K562 (cell line): Measurements from ENCODE around the gene CFAP53.

Experiments used
- BRCA1 ChIP-seq, 2 experiments: fragments of 450-650 bp in 1 of 2; sonication (generic) in 1 of 2; formaldehyde crosslinking in 1 of 2; IDR thresholded peaks; 2 replicates each; pipeline versions ENCODE4 v1.5.0 to v1.6.1; 2017 to 2020; ENCODE audit warnings: mild to moderate bottlenecking in 1 of 2, missing genetic modification reagents in 1 of 2
- FOXA3 ChIP-seq, 2 experiments: fragments of 450-650 bp in 1 of 2; sonication (generic) in 1 of 2; formaldehyde crosslinking; IDR thresholded peaks in 1 of 2; conservative IDR thresholded peaks in 1 of 2; 2 replicates each; pipeline versions ENCODE4 v1.4.0 to v1.8.0; 2020 to 2022; ENCODE audit warnings: mild to moderate bottlenecking in 2 of 2, missing genetic modification reagents in 1 of 2
- FOXM1 ChIP-seq, 2 experiments: fragments of 450-650 bp in 1 of 2; sonication (generic) in 1 of 2; formaldehyde crosslinking in 1 of 2; IDR thresholded peaks; 2 replicates each; pipeline versions ENCODE4 v1.6.1 to v1.9.0; 2017 to 2022; ENCODE audit warnings: low read depth in 2 of 2, mild to moderate bottlenecking in 2 of 2, missing genetic modification reagents in 1 of 2, moderate library complexity in 1 of 2
- JUNB ChIP-seq: fragments of 450-650 bp; formaldehyde crosslinking; conservative IDR thresholded peaks from 2 replicates; pipeline ENCODE4 v1.4.0; 2020; ENCODE audit warnings: mild to moderate bottlenecking
- NCOA2 ChIP-seq, 2 experiments: fragments of 450-650 bp; IDR thresholded peaks; 2 replicates each; pipeline ENCODE4 v1.6.1; 2018; ENCODE audit warnings: mild to moderate bottlenecking in 2 of 2, moderate library complexity in 1 of 2; ENCODE audit not compliant: partially characterized antibody in 2 of 2
- PHF8 ChIP-seq: fragments of 200-600 bp; sonication (generic); IDR thresholded peaks from 2 replicates; pipeline ENCODE4 v1.6.1; 2012; ENCODE audit warnings: mixed run types, mild to moderate bottlenecking, inconsistent platforms, low read length, moderate library complexity, borderline replicate concordance
- PTRF ChIP-seq: fragments of 450-650 bp; IDR thresholded peaks from 2 replicates; pipeline ENCODE4 v1.6.1; 2016; ENCODE audit warnings: mild to moderate bottlenecking, missing genetic modification characterization, missing compliant biosample characterization
- TEAD2 ChIP-seq: fragments of 450-650 bp; IDR thresholded peaks from 2 replicates; pipeline ENCODE4 v1.6.1; 2016; ENCODE audit warnings: missing genetic modification characterization, control low read depth, missing compliant biosample characterization
- ZEB2 ChIP-seq: fragments of 450-650 bp; IDR thresholded peaks from 2 replicates; pipeline ENCODE4 v1.6.1; 2016
- ZNF232 ChIP-seq: sonication (generic); formaldehyde crosslinking; IDR thresholded peaks from 2 replicates; pipeline ENCODE4 v1.8.0; 2022; ENCODE audit warnings: mild to moderate bottlenecking, missing genetic modification reagents
- TF ChIP-seq, protein P1 (sequence below), 2 experiments: IDR thresholded peaks in 1 of 2; conservative IDR thresholded peaks in 1 of 2; 2 replicates each; pipeline ENCODE4 v1.6.1; 2016; ENCODE audit warnings: low read depth in 2 of 2, mild to moderate bottlenecking in 1 of 2, missing compliant biosample characterization in 1 of 2, missing genetic modification characterization in 1 of 2, moderate library complexity in 1 of 2
- TF ChIP-seq, protein P2 (sequence below): fragments of 450-650 bp; formaldehyde crosslinking; IDR thresholded peaks from 2 replicates; pipeline ENCODE4 v1.4.0; 2020; ENCODE audit warnings: mild to moderate bottlenecking, moderate library complexity
- TF ChIP-seq, protein P3 (sequence below), 3 experiments: IDR thresholded peaks in 2 of 3; conservative IDR thresholded peaks in 1 of 3; 2 replicates each; pipeline ENCODE4 v1.5.1; 2011 to 2012; ENCODE audit warnings: low read length in 3 of 3, mild to moderate bottlenecking in 3 of 3, control low read depth in 2 of 3, improper control_type of control experiment in 1 of 3, inconsistent platforms in 1 of 3, low read depth in 1 of 3, mixed read lengths in 1 of 3, moderate library complexity in 1 of 3; ENCODE audit not compliant: insufficient read depth in 2 of 3
- TF ChIP-seq, protein P4 (sequence below): fragments of 250-450 bp; sonication (Bioruptor Pico); IDR thresholded peaks from 2 replicates; pipeline ENCODE4 v1.5.0; 2020; ENCODE audit warnings: mild to moderate bottlenecking

DNA sequence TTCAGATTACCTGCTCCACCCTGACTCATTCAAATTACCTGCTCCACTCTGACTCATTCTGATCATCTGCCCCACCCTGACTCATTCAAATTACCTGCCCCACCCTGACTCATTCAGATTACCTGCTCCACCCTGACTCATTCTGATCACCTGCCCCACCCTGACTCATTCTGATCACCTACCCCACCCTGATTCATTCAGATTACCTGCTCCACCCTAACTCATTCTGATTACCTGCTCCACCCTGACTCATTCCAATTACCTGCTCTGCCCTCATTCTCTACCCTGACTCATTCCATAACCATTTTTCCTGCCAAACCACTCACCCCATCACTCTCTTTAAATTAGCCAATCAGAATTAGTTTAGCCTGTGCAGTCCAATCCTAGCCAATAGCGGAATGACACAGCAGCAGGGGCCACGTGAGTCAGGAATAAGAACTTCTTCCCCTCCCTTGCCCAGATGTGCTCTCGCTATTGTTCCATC lies 26.2 kb downstream of the CFAP53 start:
- TF ChIP-seq TEAD2: no peak
- TF ChIP-seq, protein P1, sequence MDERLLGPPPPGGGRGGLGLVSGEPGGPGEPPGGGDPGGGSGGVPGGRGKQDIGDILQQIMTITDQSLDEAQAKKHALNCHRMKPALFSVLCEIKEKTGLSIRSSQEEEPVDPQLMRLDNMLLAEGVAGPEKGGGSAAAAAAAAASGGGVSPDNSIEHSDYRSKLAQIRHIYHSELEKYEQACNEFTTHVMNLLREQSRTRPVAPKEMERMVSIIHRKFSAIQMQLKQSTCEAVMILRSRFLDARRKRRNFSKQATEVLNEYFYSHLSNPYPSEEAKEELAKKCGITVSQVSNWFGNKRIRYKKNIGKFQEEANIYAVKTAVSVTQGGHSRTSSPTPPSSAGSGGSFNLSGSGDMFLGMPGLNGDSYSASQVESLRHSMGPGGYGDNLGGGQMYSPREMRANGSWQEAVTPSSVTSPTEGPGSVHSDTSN (CRISPR knock-in tag; IDR thresholded peaks at IDR 0.05; ENCODE audit: low read depth): no peak
- TF ChIP-seq, protein P1 (tag; conservative IDR thresholded peaks at IDR 0.05; ENCODE audit: low read depth): no peak
- TF ChIP-seq ZNF232 (CRISPR knock-in tag): no peak
- no peak for TF ChIP-seq JUNB
- TF ChIP-seq PHF8: no peak
- no peak for TF ChIP-seq ZEB2
- no peak for TF ChIP-seq NCOA2 (IDR thresholded peaks at IDR 0.05; ENCODE audit: partially characterized antibody in 2 of 2)
- TF ChIP-seq, protein P2, sequence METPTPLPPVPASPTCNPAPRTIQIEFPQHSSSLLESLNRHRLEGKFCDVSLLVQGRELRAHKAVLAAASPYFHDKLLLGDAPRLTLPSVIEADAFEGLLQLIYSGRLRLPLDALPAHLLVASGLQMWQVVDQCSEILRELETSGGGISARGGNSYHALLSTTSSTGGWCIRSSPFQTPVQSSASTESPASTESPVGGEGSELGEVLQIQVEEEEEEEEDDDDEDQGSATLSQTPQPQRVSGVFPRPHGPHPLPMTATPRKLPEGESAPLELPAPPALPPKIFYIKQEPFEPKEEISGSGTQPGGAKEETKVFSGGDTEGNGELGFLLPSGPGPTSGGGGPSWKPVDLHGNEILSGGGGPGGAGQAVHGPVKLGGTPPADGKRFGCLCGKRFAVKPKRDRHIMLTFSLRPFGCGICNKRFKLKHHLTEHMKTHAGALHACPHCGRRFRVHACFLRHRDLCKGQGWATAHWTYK (CRISPR knock-in tag): no peak
- TF ChIP-seq, protein P3, sequence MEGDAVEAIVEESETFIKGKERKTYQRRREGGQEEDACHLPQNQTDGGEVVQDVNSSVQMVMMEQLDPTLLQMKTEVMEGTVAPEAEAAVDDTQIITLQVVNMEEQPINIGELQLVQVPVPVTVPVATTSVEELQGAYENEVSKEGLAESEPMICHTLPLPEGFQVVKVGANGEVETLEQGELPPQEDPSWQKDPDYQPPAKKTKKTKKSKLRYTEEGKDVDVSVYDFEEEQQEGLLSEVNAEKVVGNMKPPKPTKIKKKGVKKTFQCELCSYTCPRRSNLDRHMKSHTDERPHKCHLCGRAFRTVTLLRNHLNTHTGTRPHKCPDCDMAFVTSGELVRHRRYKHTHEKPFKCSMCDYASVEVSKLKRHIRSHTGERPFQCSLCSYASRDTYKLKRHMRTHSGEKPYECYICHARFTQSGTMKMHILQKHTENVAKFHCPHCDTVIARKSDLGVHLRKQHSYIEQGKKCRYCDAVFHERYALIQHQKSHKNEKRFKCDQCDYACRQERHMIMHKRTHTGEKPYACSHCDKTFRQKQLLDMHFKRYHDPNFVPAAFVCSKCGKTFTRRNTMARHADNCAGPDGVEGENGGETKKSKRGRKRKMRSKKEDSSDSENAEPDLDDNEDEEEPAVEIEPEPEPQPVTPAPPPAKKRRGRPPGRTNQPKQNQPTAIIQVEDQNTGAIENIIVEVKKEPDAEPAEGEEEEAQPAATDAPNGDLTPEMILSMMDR (IDR thresholded peaks at IDR 0.05 in 2 of 3, conservative IDR thresholded peaks at IDR 0.05 in 1 of 3; ENCODE audit: insufficient read depth in 2 of 3, low read depth in 1 of 3, low read length in 3 of 3): no peak
- TF ChIP-seq PTRF (tag): no peak
- no peak for TF ChIP-seq FOXA3 (CRISPR knock-in tag; conservative IDR thresholded peaks at IDR 0.05 in 1 of 2, IDR thresholded peaks at IDR 0.05 in 1 of 2)
- TF ChIP-seq FOXM1 (IDR thresholded peaks at IDR 0.05; ENCODE audit: low read depth): no peak
- TF ChIP-seq FOXM1 (CRISPR knock-in tag; IDR thresholded peaks at IDR 0.05; ENCODE audit: low read depth): no peak
- TF ChIP-seq, protein P4, sequence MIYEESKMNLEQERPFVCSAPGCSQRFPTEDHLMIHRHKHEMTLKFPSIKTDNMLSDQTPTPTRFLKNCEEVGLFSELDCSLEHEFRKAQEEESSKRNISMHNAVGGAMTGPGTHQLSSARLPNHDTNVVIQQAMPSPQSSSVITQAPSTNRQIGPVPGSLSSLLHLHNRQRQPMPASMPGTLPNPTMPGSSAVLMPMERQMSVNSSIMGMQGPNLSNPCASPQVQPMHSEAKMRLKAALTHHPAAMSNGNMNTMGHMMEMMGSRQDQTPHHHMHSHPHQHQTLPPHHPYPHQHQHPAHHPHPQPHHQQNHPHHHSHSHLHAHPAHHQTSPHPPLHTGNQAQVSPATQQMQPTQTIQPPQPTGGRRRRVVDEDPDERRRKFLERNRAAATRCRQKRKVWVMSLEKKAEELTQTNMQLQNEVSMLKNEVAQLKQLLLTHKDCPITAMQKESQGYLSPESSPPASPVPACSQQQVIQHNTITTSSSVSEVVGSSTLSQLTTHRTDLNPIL (CRISPR knock-in tag): no peak
- no peak for TF ChIP-seq BRCA1 (IDR thresholded peaks at IDR 0.05)
- no peak for TF ChIP-seq BRCA1 (CRISPR knock-in tag; IDR thresholded peaks at IDR 0.05)
